A673 (cell line): ENCODE results near the gene VTCN1. TPM values are rescaled to one million over a fixed set of nuclear protein-coding genes. Genes with fewer than 3 reads are reported as not detected.

Experiments used
- BruUV-seq: library from RNA; stranded (reverse); fragments of 400-500 nt; replicated peaks from 2 replicates; lab custom pipeline; 2021; lab: Mats Ljungman, UMichigan
- CTCF ChIA-PET: fragments of 300-600 bp; sonication (Branson Sonifier 250); formaldehyde crosslinking; loops from one replicate; lab custom pipeline; 2022; ENCODE audit warnings: antibody characterized with exemption; lab: Charles Lee
- POLR2A ChIA-PET: fragments of 300-600 bp; sonication (Branson Sonifier 250); formaldehyde crosslinking; loops from one replicate; lab custom pipeline; 2022; ENCODE audit warnings: antibody characterized with exemption; ENCODE audit not compliant: low non-redundant PET; lab: Charles Lee
- DNase-seq: peaks from one replicate; pipeline ENCODE4 v3.0.0-alpha.2; 2015; ENCODE audit warnings: low spot score
- H3K27ac ChIP-seq: fragments of 200-600 bp; sonication (generic); 2 replicates; pipeline ENCODE4 v1.5.1; 2016; ENCODE audit warnings: mixed run types, low read depth, mild to moderate bottlenecking, mixed read lengths, antibody characterized with exemption, low read length; ENCODE audit not compliant: poor library complexity, severe bottlenecking
- H3K27me3 ChIP-seq: fragments of 200-600 bp; sonication (generic); replicated peaks from 2 replicates; pipeline ENCODE4 v1.6.1; 2017; ENCODE audit warnings: mixed run types, low read depth, mild to moderate bottlenecking, mixed read lengths, antibody characterized with exemption, low read length; ENCODE audit not compliant: insufficient read depth, poor library complexity
- H3K36me3 ChIP-seq: fragments of 200-600 bp; sonication (generic); 2 replicates; pipeline ENCODE4 v1.6.1; 2016; ENCODE audit warnings: mixed run types, mild to moderate bottlenecking, mixed read lengths, antibody characterized with exemption, low read length; ENCODE audit not compliant: insufficient read depth, poor library complexity, severe bottlenecking
- H3K4me1 ChIP-seq: fragments of 200-600 bp; sonication (generic); 2 replicates; pipeline ENCODE4 v1.6.1; 2017; ENCODE audit warnings: mixed run types, mild to moderate bottlenecking, mixed read lengths, antibody characterized with exemption, low read length; ENCODE audit not compliant: insufficient read depth, poor library complexity, severe bottlenecking
- H3K4me3 ChIP-seq: fragments of 200-600 bp; sonication (generic); 2 replicates; pipeline ENCODE4 v1.5.1; 2016; ENCODE audit warnings: low read depth, mixed run types, mild to moderate bottlenecking, mixed read lengths, low read length; ENCODE audit not compliant: poor library complexity, severe bottlenecking
- H3K9me3 ChIP-seq: fragments of 200-600 bp; sonication (generic); 2 replicates; pipeline ENCODE4 v1.6.1; 2016; ENCODE audit warnings: mixed run types, low read depth, mild to moderate bottlenecking, mixed read lengths, antibody characterized with exemption, low read length; ENCODE audit not compliant: poor library complexity, severe bottlenecking
- CTCF ChIP-seq: fragments of 300-800, 200-600 bp; sonication (generic); conservative IDR thresholded peaks from 2 replicates; pipeline ENCODE4 v1.5.1; 2017; ENCODE audit warnings: low read depth, mild to moderate bottlenecking, antibody characterized with exemption, low read length, moderate library complexity, mixed read lengths
- EZH2 ChIP-seq: fragments of 200-600 bp; sonication (generic); IDR thresholded peaks from 2 replicates; pipeline ENCODE4 v1.6.1; 2017; ENCODE audit warnings: borderline replicate concordance, low read depth, mild to moderate bottlenecking, mixed read lengths, antibody characterized with exemption, low read length; ENCODE audit not compliant: poor library complexity, severe bottlenecking
- intact Hi-C: fragments of 100-400 bp; cut with micrococcal nuclease; formaldehyde crosslinking; loops from one replicate; pipeline ENCODE4 v1.10.0; 2022; ENCODE audit not compliant: unreplicated experiment
- total RNA-seq: library from RNA; stranded (reverse); gene quantifications from 2 replicates; pipeline ENCODE4 v1.2.3, GENCODE V29; 2021

VTCN1 gene
- total RNA-seq, 1 experiment from 2014 or later: not detected

GRCh38 chr1:117118137-117118536 is 92.6 kb downstream of the VTCN1 start:
- H3K9me3 ChIP-seq: no peaks in the 10 kb centered on the region
- no peak for DNase-seq
- ChIA-PET POLR2A (no interaction called here), CTCF (no interaction called here)
- no TSS peak for BruUV-seq
- H3K4me1 ChIP-seq: no peaks in the 10 kb centered on the region
- no peaks in the 10 kb centered on the region for H3K36me3 ChIP-seq
- no peaks in the 10 kb centered on the region for H3K27me3 ChIP-seq
- H3K27ac ChIP-seq: no peak overlapping the region
- intact Hi-C loops: loop anchor here (2.0 kb wide), 1 partner anchor 21 kb away; no protein-coding TSS in a partner anchor
- H3K4me3 ChIP-seq: no peak overlapping the region
- TF ChIP-seq CTCF (no peak), EZH2 (no peak)

- Histone ChIP-seq H3K4me1 (no peaks in the 10 kb centered on the region), H3K36me3 (no peaks in the 10 kb centered on the region), H3K4me3 (no peak overlapping the region), H3K9me3 (no peaks in the 10 kb centered on the region), H3K27me3 (no peaks in the 10 kb centered on the region), H3K27ac (no peak overlapping the region)
- ChIA-PET CTCF (no interaction called here), POLR2A (no interaction called here)
- no TSS peak for BruUV-seq
- DNase-seq: no peak
- intact Hi-C loops: loop anchor here (2.0 kb wide), 1 partner anchor 21 kb away; no protein-coding TSS in a partner anchor
- TF ChIP-seq EZH2: no peak
- no peak for TF ChIP-seq CTCF
Measured at GRCh38 chr1:117117697-117118096, 93.0 kb downstream of the VTCN1 start.

GRCh38 chr1:117116784-117117130 is 94.0 kb downstream of the VTCN1 start:
- no peaks in the 10 kb centered on the region for H3K36me3 ChIP-seq
- no peaks in the 10 kb centered on the region for H3K4me1 ChIP-seq
- H3K9me3 ChIP-seq: no peaks in the 10 kb centered on the region
- no peak overlapping the region for H3K27ac ChIP-seq
- CTCF ChIA-PET: no interaction called here
- no peaks in the 10 kb centered on the region for H3K27me3 ChIP-seq
- TF ChIP-seq EZH2 (no peak), CTCF (no peak)
- BruUV-seq: no TSS peak
- no peak for DNase-seq
- POLR2A ChIA-PET: interaction anchor here (0.6 kb wide), 1 partner anchor 378 kb away, joined by 3 read pairs; no protein-coding TSS in a partner anchor
- intact Hi-C loops: no loop called here
- no peak overlapping the region for H3K4me3 ChIP-seq
